ENCODE data around the gene TRMT44.
"Not testable (repeated sequence)": the region's sequence is repeated elsewhere in the genome, so short reads cannot be mapped to it uniquely, and the experiment has no call there.

The TRMT44 gene

DNA sequence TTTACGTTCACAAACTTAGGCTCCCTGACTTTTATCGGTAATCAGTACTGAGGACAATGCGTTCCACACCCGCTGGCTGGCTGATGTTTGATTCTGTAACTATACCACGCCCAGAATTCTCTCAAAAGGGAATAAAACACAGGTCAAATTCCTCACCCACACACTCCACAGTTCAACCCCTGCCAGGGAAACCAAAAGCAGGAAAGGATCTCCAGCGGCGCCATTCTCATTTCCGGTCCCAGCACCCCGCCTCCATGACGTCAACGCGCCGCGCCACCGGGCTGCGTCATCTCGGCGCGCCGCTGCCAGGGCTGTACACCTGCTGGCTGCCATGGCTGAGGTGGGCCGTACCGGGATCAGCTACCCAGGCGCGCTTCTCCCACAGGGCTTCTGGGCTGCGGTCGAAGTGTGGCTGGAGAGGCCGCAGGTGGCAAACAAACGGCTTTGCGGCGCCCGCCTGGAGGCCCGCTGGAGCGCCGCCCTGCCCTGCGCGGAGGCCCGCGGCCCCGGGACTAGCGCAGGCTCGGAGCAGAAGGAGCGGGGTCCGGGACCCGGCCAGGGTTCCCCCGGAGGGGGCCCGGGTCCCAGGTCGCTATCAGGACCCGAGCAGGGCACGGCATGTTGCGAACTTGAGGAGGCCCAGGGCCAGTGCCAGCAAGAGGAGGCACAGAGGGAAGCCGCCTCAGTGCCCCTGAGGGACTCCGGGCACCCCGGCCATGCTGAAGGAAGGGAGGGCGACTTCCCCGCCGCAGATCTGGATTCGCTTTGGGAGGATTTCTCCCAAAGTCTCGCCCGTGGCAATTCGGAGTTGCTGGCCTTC, at the start of gene TRMT44, which contains the start of gene ACOX3:
Gene TRMT44 (plus strand): TSS at position 286 of the 820 bp plus-strand sequence. CDS start 46 bp downstream, at position 332.
Gene ACOX3 (minus strand): TSS at position 232 of the 820 bp plus-strand sequence. CDS start 24,202 bp downstream, outside the sequence.
- DNase-seq, result peak; percentile 96

GRCh38 chr4:8391071-8391470, 49.5 kb upstream of the TRMT44 start:
- DNase-seq, result no peak

DNA sequence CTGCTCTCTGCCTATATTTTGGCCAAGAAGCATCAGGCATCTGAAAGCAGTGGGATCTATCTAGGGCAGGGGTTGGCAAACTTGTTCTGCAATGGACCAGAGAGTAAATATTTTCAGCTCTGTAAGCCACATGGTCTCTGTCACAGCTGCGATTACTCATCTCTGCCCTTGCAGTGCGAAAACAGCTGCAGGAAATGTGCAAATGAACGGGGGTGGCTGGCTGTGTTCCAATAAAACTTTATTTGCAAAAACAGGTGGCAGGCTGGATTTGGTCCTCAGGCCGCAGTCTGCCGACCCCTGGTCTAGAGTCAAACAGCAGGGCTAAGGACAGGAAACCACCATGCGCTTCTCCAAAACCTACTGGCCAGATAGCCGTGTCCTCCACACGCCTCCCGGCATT, 48.6 kb upstream of the TRMT44 start:
- peak; percentile 87 for DNase-seq

DNA sequence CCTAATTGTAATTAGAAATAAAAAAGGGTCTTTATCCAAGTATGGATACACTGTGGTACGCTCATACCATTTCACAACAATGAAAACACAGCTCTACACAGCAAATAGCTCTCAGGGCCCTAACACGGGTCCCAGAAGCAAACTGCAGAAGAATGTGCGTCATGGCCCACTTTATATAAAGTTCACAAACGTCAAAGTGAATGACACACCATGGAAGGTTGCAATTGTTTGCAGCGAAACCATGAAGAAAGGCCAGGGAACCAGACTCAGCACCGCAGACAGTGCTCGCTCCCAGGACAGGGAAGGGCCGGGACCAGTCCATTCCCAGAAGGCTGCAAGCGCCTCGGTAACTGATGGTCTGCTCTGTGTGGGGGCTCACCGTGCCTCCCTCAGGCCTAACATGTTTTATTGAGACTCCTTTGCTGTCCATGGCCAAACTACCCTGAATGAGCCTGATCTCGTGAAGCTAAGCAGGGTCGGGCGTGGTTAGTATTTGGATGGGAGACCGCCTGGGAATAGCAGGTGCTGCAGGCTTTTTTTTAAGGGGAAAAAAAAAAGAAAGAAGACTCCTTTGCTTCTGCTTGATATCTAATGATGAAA, 47.9 kb upstream of the TRMT44 start:
- DNase-seq, result no peak

DNA sequence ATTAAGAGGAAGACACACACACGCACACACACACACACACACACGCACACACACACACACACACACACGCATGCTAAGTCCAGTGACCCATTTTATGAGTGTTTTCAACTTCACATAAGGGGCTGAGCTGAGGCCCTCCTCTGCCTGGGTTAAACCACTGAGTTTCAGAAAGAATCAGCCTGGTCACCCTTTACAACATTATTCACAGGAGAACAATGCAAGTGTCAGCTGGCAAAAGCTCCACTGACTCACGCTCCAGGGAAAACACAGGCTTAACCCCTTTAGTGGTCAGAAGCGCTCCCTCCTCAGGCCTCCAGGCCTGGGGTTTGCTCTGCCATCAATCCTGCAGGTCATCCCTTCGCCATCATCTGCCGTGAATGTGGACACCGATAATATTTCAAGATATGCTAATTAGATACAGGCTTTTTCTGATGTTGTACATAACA, 47.0 kb upstream of the TRMT44 start:
- DNase-seq, result peak; percentile 60

DNA sequence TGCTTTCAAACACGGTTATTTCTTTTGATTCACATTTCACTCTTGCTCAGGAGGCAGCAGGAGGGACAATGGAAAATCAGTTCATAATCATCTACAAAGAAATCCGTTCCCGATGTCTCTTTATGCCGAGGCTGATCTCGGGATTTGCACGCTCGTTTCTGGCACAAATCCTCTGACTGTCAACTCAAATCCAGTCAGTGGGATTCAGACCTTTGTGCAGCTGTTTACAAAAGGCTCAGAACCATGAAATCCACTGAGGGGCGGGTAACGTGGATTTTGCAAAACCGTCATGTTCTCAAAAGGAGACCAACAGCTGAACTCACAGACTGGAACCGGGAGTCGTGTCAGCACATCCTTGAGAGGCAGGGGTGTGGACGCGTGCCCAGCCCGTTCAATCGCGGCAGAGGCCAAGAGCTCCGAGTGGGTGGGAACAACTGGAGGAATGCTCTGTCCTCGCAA, 46.5 kb upstream of the TRMT44 start:
- peak; percentile 92 for DNase-seq

- DNase-seq, result no peak
Measured at GRCh38 chr4:8394806-8395205, 45.8 kb upstream of the TRMT44 start.

GRCh38 chr4:8395504-8396296, 44.9 kb upstream of the TRMT44 start:
- DNase-seq, result peak; percentile 55

GRCh38 chr4:8396762-8397406, 43.7 kb upstream of the TRMT44 start:
- DNase-seq, result no peak

DNA sequence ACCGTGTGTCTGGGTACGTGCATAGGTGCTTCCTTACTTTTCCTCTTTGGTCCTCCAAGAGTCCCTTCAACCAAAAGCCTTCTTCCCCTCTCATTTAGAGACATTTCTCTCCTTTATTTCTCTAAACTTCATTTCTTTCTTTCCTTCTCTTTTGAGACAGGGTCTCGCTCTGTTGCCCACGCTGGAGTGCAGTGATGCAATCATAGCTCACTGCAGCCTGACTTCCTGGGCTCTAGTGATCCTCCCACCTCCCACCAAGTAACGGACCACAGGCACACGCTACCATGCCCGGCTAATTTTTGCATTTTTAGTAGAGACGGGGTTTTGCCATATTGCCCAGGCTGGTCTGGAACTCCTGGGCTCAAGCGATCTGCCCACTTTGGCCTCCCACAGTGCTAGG, 42.2 kb upstream of the TRMT44 start:
- DNase-seq, result no peak

- no peak for DNase-seq
Measured at GRCh38 chr4:8399298-8399697, 41.3 kb upstream of the TRMT44 start.

DNA sequence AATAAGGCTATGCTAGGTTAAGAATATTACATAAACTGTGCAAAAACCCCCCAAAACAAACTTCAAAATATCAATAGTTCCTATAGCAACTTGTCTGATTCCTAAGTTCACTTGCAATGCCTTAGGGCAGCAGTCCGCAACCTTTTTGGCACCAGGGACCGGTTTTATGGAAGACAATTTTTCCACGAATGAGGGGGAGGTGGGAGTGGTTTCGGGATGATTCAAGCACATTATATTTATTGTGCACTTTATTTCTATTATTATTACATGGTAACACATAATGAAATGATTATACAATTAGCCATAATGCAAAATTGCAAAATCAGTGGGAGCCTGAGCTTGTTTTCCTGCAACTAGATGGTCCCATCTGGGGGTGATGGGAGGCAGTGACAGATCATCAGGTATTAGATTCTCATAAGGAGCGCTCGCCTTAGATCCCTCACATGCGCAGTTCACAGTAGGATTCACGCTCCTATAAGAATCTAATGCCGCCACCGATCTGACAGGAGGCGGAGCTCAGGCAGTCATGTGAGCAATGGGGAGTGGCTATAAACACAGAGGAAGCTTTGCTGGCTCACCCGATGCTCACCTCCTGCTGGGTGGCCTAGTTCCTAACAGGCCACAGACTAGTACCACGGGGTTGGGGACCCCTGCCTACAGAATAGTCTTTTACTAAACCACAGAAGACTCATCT, 39.8 kb upstream of the TRMT44 start:
- no peak for DNase-seq

DNA sequence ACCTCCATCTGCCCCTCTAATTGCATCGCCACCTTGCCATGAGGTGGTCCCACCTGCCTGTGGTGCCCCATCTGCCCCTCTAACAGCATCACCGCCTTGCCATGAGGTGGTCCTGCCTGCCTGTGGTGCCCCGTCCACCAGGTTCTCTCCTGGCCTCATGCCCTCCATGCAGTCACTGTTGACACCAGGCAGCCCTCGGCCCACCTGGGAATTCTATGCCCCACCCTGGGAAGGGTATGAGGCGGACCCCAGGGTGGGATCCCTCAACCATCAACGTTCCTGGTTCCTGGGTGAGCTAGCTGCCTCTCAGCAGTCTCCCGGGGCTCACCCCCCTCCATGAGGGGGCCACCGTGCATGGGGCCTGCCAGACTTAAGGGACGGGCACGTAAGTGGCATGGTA, 38.9 kb upstream of the TRMT44 start:
- no peak for DNase-seq

- DNase-seq, result no peak
Measured at GRCh38 chr4:8402181-8402597, 38.4 kb upstream of the TRMT44 start.

- DNase-seq, result no peak
Measured at GRCh38 chr4:8402640-8403039, 37.9 kb upstream of the TRMT44 start.

GRCh38 chr4:8403173-8403753, 37.3 kb upstream of the TRMT44 start:
- peak; percentile 90 for DNase-seq

DNA sequence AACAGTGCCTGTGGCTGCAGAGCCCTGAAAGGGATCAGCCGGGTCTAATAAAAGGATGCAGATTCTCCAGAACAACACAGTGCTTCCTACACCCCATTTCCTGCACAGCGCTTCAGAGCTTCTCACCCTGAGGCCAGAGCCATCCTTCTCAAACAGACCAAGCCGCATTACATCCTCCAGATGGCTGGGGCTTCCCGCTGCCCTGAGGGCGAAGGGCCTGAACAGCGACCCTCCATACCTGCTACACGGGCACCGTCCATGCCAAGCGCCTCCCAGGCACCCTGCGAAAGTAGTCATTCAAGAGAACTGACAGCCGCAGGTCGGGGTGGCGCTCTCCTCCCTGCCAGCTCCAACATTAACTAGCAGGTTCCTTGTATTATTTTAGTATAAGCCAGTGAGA, 36.6 kb upstream of the TRMT44 start:
- no peak for DNase-seq

- DNase-seq, result no peak
Measured at GRCh38 chr4:8404791-8405515, 35.6 kb upstream of the TRMT44 start.

DNA sequence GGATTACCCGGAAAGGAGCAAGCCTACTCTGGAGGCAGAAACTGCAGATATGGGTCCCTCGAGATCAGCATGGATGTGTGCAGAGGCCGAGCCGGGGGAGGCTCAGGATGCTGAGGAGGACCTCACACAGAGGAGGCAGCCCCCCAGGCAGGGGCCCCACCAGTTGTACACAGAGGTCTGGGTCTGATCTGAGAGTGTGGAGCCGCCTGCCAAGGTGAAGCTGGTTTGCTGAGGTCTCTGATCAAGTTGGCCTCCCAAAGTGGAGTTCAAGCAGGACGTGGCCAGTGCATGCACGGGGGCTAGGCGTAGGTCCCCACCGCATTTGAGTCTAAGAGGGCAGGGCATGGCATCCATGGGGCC, 35.1 kb upstream of the TRMT44 start:
- no peak for DNase-seq

- not testable (repeated sequence) for DNase-seq
Measured at GRCh38 chr4:8406887-8407286, 33.7 kb upstream of the TRMT44 start.

GRCh38 chr4:8407316-8407715, 33.3 kb upstream of the TRMT44 start:
- DNase-seq, result no peak

All from right hindlimb (tissue), 1 donor.